Endothelial cell of umbilical vein (primary cell): ENCODE data around the gene GLMN. TPM values are rescaled to one million over a fixed set of nuclear protein-coding genes. Genes with fewer than 3 reads are reported as not detected.

Experiments used
- BruUV-seq: library from RNA; stranded (reverse); fragments of 400-500 nt; replicated peaks from 2 replicates; lab custom pipeline; 2021; lab: Mats Ljungman, UMichigan
- CTCF ChIA-PET: fragments of 300-600, 350-600 bp; sonication (Branson Sonifier 250); formaldehyde crosslinking; loops from one replicate; lab custom pipeline; 2021; ENCODE audit warnings: antibody characterized with exemption, inconsistent platforms; lab: Charles Lee
- POLR2A ChIA-PET: fragments of 300-600, 350-600 bp; sonication (Branson Sonifier 250); formaldehyde crosslinking; loops from one replicate; lab custom pipeline; 2021; ENCODE audit warnings: antibody characterized with exemption, inconsistent platforms; lab: Charles Lee
- DNase-seq: peaks from one replicate; pipeline ENCODE4 v3.0.0-alpha.2; 2011; ENCODE audit warnings: low read depth, low spot score
- FAIRE-seq: peaks from 2 replicates; lab custom pipeline; 2011; peaks lifted over from hg19 to GRCh38; lab: Jason Lieb, UNC
- H2AFZ ChIP-seq: 2 replicates; pipeline ENCODE4 v1.6.0; 2012; ENCODE audit warnings: low read depth, low read length, control low read depth, inconsistent platforms
- H3K27ac ChIP-seq: 2 replicates; pipeline ENCODE4 v1.5.1; 2011; ENCODE audit warnings: low read depth, mild to moderate bottlenecking, control low read depth, low read length, moderate library complexity; ENCODE audit not compliant: insufficient read depth
- H3K27me3 ChIP-seq, 2 experiments: 2 replicates each; pipeline versions ENCODE4 v1.6.0 to v1.6.1; 2011; ENCODE audit warnings: low read length in 2 of 2, mixed read lengths in 1 of 2; ENCODE audit not compliant: control insufficient read depth in 2 of 2, insufficient read depth in 2 of 2
- H3K36me3 ChIP-seq, 2 experiments: 2 replicates in 1 of 2; 3 replicates in 1 of 2; pipeline ENCODE4 v1.5.1; 2011; ENCODE audit warnings: low read length in 2 of 2, mild to moderate bottlenecking in 1 of 2, moderate library complexity in 1 of 2; ENCODE audit not compliant: control insufficient read depth in 2 of 2, insufficient read depth in 2 of 2; ENCODE audit errors: extremely low read depth in 1 of 2
- H3K4me1 ChIP-seq: 3 replicates; pipeline ENCODE4 v1.5.1; 2011; ENCODE audit warnings: mild to moderate bottlenecking, low read length; ENCODE audit not compliant: control insufficient read depth, insufficient read depth; ENCODE audit errors: extremely low read depth
- H3K4me2 ChIP-seq: 2 replicates; pipeline ENCODE4 v1.6.1; 2011; ENCODE audit warnings: low read length, control low read depth, mixed read lengths; ENCODE audit not compliant: insufficient read depth
- H3K4me3 ChIP-seq, 3 experiments: fragments of 200-600 bp in 1 of 3; sonication (generic), shearing (Covaris generic) in 1 of 3; replicated peaks in 1 of 3; 2 replicates each; pipeline ENCODE4 v1.5.1; 2011 to 2016; ENCODE audit warnings: control low read depth in 3 of 3, low read length in 3 of 3, mild to moderate bottlenecking in 2 of 3, inconsistent platforms in 1 of 3, low read depth in 1 of 3, moderate library complexity in 1 of 3; ENCODE audit not compliant: insufficient read depth in 1 of 3
- H3K79me2 ChIP-seq: 2 replicates; pipeline ENCODE4 v1.6.0; 2012; ENCODE audit warnings: low read length, inconsistent platforms; ENCODE audit not compliant: control insufficient read depth, insufficient read depth
- H3K9ac ChIP-seq: replicated peaks from 2 replicates; pipeline ENCODE3; 2011; ENCODE audit warnings: low read length, control low read depth; ENCODE audit not compliant: insufficient read depth; ENCODE audit errors: extremely low read depth
- H3K9me1 ChIP-seq: replicated peaks from 3 replicates; pipeline ENCODE4 v1.6.0; 2011; ENCODE audit warnings: mild to moderate bottlenecking, low read length; ENCODE audit not compliant: control insufficient read depth, insufficient read depth; ENCODE audit errors: extremely low read depth
- H3K9me3 ChIP-seq: replicated peaks from 2 replicates; pipeline ENCODE4 v1.5.1; 2012; ENCODE audit warnings: low read length, inconsistent platforms; ENCODE audit not compliant: control insufficient read depth, insufficient read depth
- H4K20me1 ChIP-seq: replicated peaks from 2 replicates; pipeline ENCODE3; 2011; ENCODE audit warnings: mild to moderate bottlenecking, low read length; ENCODE audit not compliant: control insufficient read depth, insufficient read depth; ENCODE audit errors: extremely low read depth
- EZH2 ChIP-seq: IDR thresholded peaks from 2 replicates; pipeline ENCODE4 v1.6.1; 2012; ENCODE audit warnings: borderline replicate concordance, low read depth, mild to moderate bottlenecking, moderate library complexity, low read length, inconsistent platforms; ENCODE audit not compliant: severe bottlenecking
- FOS ChIP-seq: IDR thresholded peaks from 2 replicates; pipeline ENCODE4 v1.6.1; 2011; ENCODE audit warnings: mild to moderate bottlenecking, low read length, moderate library complexity, borderline replicate concordance; ENCODE audit not compliant: insufficient read depth
- GATA2 ChIP-seq: IDR thresholded peaks from 2 replicates; pipeline ENCODE4 v1.7.0; 2011; ENCODE audit warnings: low read depth, mild to moderate bottlenecking, moderate library complexity, mixed read lengths, low read length; ENCODE audit not compliant: insufficient read length, insufficient read depth
- JUN ChIP-seq: IDR thresholded peaks from 2 replicates; pipeline ENCODE4 v1.6.1; 2011; ENCODE audit warnings: borderline replicate concordance, low read depth; ENCODE audit not compliant: insufficient read length, insufficient read depth
- MYC ChIP-seq: IDR thresholded peaks from one replicate; pipeline ENCODE4 v1.6.1; 2011; ENCODE audit warnings: mild to moderate bottlenecking, low read depth, low read length
- POLR2A ChIP-seq: IDR thresholded peaks from 2 replicates; pipeline ENCODE4 v1.6.1; 2012; ENCODE audit warnings: low read depth, mild to moderate bottlenecking, control low read depth, low read length
- POLR2AphosphoS5 ChIP-seq: IDR thresholded peaks from 2 replicates; pipeline ENCODE4 v1.6.1; 2012; ENCODE audit warnings: low read depth, mild to moderate bottlenecking, control low read depth, low read length, moderate library complexity; ENCODE audit not compliant: insufficient read depth
- dilution Hi-C: fragments of 300-500 bp; cut with MboI; formaldehyde crosslinking; loops from one replicate; pipeline ENCODE4 v1.15.0; 2019; ENCODE audit warnings: low sequenced_read_pairs; ENCODE audit not compliant: extremely low pct_ligation_motif_present
- intact Hi-C: fragments of 100-400 bp; cut with micrococcal nuclease; formaldehyde crosslinking; loops from one replicate; pipeline ENCODE4 v1.10.0; 2022
- polyA plus RNA-seq, 4 experiments: library from polyadenylated mRNA; depleted of rRNA in 3 of 4; stranded (reverse) in 3 of 4; unstranded in 1 of 4; fragments of >200 nt; gene quantifications; 2 replicates each; pipeline versions ENCODE4 v1.2.1 to v1.2.3, GENCODE V29; 2011 to 2012; ENCODE audit warnings: missing spikeins in 1 of 4
- total RNA-seq: library from RNA; stranded (reverse); gene quantifications from 2 replicates; pipeline ENCODE4 v1.2.3, GENCODE V29; 2021
- TF ChIP-seq, protein P1 (sequence below), 2 donors: IDR thresholded peaks; 1 replicate in 1 of 2; 2 replicates in 1 of 2; pipeline ENCODE4 v1.5.1; 2011; ENCODE audit warnings: low read length in 2 of 2, mild to moderate bottlenecking in 2 of 2, moderate library complexity in 2 of 2, control low read depth in 1 of 2, inconsistent platforms in 1 of 2, low read depth in 1 of 2; ENCODE audit not compliant: insufficient read depth in 1 of 2; ENCODE audit errors: extremely low read depth in 1 of 2
- TF ChIP-seq, protein P2 (sequence below): IDR thresholded peaks from 2 replicates; pipeline ENCODE4 v1.6.1; 2011; ENCODE audit not compliant: insufficient read depth, insufficient read length

The GLMN gene
- total and polyA plus RNA-seq, 2 donors (not counting 3 experiments of a cell fraction or from before 2014, with no cell fraction given): 2.4 to 13.2 TPM

DNA sequence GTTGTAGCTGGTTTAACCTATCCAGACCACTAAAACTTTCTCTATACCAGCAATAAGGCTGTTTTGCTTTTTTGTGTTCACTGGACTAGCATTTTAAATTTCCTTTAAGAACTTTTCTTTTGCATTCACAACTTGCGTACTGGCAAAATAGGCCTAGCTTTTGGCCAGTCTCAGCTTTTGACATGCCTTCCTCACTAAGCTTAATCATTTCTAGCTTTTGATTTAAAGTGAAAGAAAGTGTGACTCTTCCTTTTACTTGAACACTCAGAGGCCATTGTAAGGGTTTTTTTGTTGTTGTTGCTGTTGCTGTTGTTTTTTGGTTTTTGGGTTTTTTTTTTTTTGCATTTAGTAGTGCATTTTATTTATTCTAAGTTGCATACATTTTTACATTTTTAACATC is 15.2 kb upstream of the GLMN start:
- Histone ChIP-seq H2AFZ (no peak overlapping the region), H3K79me2 (no peaks in the 10 kb centered on the region), H3K27ac (no peak overlapping the region), H3K9me1 (no peaks in the 10 kb centered on the region), H3K27me3 (no peaks in the 10 kb centered on the region), H3K36me3 (peaks cover 2 to 3% of the 10 kb centered on the region in 2 experiments), H3K9ac (no peak overlapping the region), H3K4me3 (no peak overlapping the region), H4K20me1 (no peaks in the 10 kb centered on the region), H3K4me2 (no peak overlapping the region), H3K9me3 (no peaks in the 10 kb centered on the region), H3K4me1 (peaks cover 7% of the 10 kb centered on the region)
- POLR2A ChIA-PET: interaction anchor here (0.7 kb wide), 1 partner anchor 36 kb away, joined by 3 read pairs; no protein-coding TSS in a partner anchor
- intact Hi-C loops: loop anchor here (5.0 kb wide), 1 partner anchor 503 kb away; no protein-coding TSS in a partner anchor
- dilution Hi-C loops: no loop called here
- TF ChIP-seq JUN (no peak), GATA2 (no peak), EZH2 (no peak), FOS (no peak), POLR2A (no peak), MYC (no peak), POLR2AphosphoS5 (no peak)
- TF ChIP-seq, protein P1, sequence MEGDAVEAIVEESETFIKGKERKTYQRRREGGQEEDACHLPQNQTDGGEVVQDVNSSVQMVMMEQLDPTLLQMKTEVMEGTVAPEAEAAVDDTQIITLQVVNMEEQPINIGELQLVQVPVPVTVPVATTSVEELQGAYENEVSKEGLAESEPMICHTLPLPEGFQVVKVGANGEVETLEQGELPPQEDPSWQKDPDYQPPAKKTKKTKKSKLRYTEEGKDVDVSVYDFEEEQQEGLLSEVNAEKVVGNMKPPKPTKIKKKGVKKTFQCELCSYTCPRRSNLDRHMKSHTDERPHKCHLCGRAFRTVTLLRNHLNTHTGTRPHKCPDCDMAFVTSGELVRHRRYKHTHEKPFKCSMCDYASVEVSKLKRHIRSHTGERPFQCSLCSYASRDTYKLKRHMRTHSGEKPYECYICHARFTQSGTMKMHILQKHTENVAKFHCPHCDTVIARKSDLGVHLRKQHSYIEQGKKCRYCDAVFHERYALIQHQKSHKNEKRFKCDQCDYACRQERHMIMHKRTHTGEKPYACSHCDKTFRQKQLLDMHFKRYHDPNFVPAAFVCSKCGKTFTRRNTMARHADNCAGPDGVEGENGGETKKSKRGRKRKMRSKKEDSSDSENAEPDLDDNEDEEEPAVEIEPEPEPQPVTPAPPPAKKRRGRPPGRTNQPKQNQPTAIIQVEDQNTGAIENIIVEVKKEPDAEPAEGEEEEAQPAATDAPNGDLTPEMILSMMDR (IDR thresholded peaks at IDR 0.05; ENCODE audit: extremely low read depth in 1 of 2, insufficient read depth in 1 of 2, low read depth in 1 of 2, low read length in 2 of 2): no peak
- TF ChIP-seq, protein P2, sequence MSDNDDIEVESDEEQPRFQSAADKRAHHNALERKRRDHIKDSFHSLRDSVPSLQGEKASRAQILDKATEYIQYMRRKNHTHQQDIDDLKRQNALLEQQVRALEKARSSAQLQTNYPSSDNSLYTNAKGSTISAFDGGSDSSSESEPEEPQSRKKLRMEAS: no peak
- no peak for FAIRE-seq
- no peak for DNase-seq
- no TSS peak for BruUV-seq
- CTCF ChIA-PET: no interaction called here
